ENCODE measurements around the gene TBR1.

TBR1 gene

DNA sequence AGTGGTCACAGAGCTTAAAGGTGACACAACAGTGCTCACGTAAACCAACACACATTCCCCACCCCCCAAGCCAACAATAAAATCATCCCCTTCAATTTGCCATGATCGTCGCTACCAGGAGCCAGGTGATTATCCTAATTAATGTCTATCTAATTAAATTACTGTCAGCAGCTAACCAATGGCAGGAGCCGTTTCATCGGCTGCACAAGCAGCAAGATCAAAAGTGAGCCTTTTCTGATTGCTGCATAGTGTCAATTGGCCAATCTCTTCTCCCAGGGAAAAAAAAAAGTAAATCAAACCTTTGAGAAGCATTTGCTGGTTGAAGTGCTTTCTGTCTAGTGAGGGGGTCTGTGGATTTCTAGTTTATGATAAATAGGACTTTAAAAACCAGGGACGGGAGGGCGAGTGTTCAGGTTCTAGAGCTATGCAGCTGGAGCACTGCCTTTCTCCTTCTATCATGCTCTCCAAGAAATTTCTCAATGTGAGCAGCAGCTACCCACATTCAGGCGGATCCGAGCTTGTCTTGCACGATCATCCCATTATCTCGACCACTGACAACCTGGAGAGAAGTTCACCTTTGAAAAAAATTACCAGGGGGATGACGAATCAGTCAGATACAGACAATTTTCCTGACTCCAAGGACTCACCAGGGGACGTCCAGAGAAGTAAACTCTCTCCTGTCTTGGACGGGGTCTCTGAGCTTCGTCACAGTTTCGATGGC is at the start of gene TBR1:
TSS of gene TBR1 (plus strand) at position 311 of the 721 bp plus-strand sequence. CDS start at position 425, 114 bp downstream.
- DNase-seq, result no peak

DNA sequence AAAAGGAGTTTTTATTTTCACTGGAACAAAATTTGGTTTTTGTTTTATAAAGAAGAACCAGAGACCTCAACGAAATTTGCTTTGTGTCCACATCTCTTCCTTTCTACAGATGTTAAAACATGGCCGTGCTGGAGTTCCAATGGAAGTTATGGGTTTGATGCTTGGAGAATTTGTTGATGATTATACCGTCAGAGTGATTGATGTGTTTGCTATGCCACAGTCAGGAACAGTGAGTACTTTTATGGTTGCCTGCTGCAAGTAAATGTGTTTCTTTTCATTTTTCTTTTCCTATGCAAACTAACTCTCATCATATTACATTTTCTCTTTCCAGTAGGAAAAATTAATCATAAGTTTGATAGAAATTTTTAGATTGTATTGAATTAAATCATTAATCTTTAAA is 48.4 kb upstream of the TBR1 start:
- DNase-seq, result no peak

- no peak for DNase-seq
Measured at GRCh38 chr2:161369311-161369710, 46.8 kb upstream of the TBR1 start.

GRCh38 chr2:161370981-161371380 is 45.1 kb upstream of the TBR1 start:
- no peak for DNase-seq

DNA sequence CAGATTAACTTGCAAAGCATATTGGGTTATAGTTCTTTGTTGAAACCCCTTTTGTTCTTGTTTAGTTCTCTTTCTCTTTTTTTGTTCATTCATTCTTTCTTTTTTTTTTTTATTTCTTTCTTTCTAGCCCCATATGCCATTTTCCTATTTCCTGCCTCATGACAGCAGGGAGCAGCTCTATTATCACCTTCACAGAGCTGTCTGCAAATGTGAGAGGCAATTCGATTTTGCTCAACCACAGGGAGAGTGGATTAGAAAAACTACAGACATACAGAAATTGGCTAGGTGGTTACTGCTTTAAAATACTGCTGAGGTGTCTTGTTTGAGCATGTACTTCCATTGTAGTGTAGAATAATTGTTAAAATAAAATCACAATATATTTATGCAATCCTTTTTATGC is 44.2 kb upstream of the TBR1 start:
- DNase-seq, result no peak

GRCh38 chr2:161373942-161374341 is 42.2 kb upstream of the TBR1 start:
- no peak for DNase-seq

DNA sequence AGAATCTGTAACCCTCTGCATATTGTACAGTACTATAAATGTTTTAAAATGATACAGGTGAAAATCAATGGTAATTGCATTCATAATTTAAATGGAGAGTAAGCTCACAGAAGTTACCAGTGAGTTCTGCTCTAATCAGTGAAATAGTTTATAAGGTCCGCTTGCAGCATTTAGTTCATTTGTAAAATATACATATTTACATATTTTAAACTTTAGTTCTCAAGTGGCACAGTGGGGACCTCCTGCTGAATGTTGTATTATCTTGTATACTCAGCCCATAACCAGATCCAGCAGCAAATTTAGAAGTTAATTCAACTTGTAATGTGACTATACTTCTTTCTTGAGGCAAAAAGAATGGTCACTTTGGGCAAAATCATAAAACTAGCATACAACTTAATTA is 41.7 kb upstream of the TBR1 start:
- no peak for DNase-seq

DNA sequence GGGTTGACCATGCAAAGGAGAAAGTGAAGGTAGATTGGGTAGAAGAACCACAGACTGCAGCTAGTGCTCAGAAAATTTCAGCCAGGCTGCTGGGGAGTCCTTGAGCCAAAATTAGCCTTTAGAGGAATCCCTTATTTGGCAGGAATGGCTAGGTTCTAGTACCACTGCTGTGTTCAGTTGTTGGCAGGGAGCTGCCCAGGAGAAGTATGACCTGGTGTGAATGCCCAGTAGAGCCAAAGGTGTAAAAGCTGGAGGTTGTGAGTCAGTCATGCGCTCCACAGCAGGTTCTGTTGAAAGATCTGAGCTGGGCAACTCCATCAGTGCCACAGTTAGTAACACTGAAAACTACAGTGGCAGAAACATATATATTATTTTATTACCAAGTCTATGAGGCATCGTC is 36.4 kb upstream of the TBR1 start:
- no peak for DNase-seq

DNA sequence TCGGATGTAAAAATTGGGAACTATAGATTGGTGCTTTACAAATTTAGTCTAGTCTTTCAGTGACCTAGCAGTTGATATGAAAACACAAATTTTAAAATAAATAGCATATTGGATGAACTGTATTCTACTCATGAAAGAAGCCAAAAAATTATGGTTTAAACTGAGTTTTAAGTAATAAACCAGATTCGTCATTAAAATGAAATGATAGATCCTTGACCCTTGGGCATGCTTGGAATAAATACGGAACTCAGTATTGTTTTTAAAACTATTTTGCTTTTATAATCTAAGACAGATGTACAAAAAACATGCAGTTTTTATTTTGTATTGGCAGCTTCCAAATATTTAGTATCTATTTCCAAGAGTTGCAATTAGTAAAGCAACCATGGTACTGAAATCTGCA is 34.6 kb upstream of the TBR1 start:
- no peak for DNase-seq

GRCh38 chr2:161382747-161383146 is 33.4 kb upstream of the TBR1 start:
- DNase-seq, result no peak

DNA sequence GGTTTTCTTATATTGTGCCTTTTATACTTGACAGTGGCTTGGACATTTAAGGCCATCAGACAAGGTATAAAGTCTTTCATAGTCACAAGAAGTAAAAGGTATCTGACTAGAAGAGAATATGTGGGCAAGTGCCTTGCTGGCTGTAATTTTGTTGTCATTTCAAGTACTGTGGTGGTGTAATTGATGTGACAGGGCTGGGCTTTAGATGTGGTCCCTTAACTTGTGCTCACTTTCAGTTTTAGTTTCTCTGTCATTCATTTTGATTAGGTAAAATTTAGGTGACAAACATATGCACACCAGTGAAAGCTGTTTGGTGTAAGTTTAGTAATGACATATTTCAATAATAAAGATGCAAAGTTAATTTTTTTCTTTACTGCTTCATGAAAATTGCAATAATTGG is 31.2 kb upstream of the TBR1 start:
- no peak for DNase-seq

GRCh38 chr2:161386228-161386824 is 29.8 kb upstream of the TBR1 start:
- DNase-seq, result no peak

- DNase-seq, result no peak
Measured at GRCh38 chr2:161388146-161388779, 27.8 kb upstream of the TBR1 start.

GRCh38 chr2:161391737-161392506 is 24.2 kb upstream of the TBR1 start:
- DNase-seq, result no peak

- no peak for DNase-seq
Measured at GRCh38 chr2:161400076-161400475, 16.0 kb upstream of the TBR1 start.

DNA sequence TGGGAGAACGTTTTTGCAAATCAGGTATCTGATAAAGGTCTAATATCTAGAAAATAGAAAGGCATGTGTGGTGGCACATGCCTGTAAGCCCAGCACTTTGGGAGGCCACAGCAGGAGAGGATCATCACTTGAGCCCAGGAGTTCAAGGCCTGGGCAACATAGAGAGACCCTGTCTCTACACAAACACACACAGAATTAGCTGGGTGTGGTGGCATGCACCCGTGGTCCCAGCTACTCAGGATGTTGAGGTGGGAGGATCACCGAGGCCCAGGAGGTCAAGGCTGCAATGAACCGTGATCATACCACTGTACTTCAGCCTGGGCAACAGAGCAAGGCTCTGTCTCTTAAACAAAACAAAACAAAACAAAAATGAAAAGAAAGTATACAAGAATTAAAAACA is 13.8 kb upstream of the TBR1 start:
- DNase-seq, result no peak

DNA sequence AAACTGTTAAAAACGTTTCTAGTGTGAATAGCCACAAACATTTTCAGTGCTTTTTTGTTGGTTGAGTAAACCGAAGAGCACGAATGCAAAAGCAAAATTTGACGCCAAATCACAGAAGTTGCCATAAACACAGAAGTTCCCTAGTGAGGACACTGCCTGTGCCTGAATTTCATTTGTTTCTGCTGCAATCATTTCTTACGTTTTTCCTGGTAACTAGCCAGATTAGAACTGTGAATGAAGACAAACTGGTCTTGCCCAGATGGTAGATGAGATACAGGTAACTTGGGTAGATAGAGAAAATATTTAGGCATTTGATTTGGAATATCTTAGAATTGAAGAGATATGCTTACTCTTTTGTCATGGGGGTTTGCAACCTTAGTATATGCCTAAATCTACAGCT is 9.8 kb upstream of the TBR1 start:
- DNase-seq, result no peak

DNA sequence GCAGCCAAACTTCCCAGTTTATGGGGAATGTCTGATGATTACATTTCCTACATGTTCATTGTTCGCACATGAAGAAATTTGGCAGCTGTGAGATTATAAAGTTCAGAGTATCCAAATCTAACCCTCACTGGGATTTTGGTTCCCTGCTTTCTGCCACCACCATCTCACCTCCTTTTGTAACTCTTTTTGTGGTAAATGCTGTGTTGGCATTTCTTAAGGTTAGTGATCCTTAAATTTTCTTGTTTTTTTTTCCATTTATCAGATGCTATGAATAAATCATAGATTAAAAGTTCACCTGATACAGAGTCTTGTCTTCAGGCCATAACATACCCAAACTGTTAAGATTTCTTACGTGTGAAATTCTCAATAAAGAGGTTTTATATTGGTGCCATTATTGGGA is 8.5 kb upstream of the TBR1 start:
- no peak for DNase-seq

- DNase-seq, result no peak
Measured at GRCh38 chr2:161409308-161409907, 6.7 kb upstream of the TBR1 start.

DNA sequence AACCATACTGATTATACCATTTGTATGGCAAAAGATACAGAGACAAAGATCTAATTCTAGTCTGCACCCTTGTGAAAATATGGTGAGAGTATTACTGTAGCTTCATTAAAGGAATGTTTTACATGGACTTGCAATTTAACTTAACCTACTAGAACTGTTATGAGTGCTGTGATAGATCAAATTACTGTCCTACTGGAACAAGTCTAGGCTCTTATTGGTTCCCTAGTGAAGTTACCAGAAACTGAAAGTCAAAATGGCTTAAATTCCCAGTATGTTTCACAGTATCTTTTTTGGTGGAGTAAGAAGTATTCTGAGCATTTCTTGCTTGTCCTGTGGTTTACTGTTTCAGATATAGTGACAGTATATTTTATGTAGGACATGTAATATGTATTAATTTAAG is 3.8 kb upstream of the TBR1 start:
- no peak for DNase-seq

DNA sequence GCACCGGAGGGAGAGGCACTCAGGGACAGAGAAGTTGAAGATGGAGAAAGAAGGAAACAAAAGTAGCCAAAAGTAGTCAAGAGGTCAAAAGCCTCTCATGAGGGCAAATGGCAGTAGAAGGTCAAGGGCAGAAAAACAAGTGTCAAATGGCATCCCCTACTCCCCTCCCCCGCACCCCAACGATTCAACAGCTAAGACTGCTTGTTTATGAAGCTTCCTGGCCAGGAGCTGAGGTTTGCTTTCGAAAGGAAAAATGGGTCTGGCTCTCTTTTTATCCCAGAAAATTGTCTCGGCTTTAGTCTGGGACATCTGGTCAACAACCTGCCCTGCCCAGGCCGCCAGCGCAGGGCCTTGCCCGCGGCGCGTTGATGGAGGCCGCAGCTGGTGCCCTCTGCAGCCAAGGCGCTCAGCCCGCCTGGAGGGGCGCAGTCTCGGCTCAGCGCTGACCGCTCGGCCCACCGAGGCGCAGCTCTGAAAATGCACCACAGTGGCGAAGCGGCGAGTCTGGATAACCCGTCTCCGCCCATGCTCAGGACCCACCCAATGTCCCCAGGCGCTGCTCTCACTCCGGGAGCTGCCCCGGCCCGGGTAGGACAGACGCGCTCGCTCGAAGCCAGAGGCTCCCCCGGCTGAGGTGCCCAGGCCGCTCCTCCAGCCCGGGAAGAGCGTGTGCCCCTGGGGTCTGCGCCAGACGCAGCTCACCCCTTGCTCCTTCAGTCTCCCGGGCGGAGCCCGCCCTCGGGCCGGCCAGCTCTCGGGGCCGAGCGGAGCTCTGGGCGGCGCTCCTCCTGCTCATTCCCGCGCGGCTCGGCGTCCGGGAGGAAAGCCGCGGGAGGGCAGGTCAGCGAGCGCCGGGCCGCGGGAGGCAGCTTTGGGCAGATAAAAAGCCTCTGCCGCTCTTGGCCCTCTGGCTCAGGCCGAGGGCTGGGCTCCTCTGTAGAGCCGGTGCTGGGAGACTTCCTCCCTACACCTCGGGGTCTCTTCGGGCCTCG is 1.8 kb upstream of the TBR1 start:
- DNase-seq, result no peak
